ENCODE results near the gene RAB40C.

Gene RAB40C

GRCh38 chr16:671353-672131 is 81.7 kb downstream of the RAB40C start:
- no peak for FAIRE-seq

GRCh38 chr16:672371-672770 is 82.5 kb downstream of the RAB40C start:
- FAIRE-seq: no peak

- no peak for FAIRE-seq
Measured at GRCh38 chr16:672851-673250, 83.0 kb downstream of the RAB40C start.

GRCh38 chr16:673399-673991 is 83.6 kb downstream of the RAB40C start:
- FAIRE-seq: no peak

GRCh38 chr16:674214-674881 is 84.5 kb downstream of the RAB40C start:
- no peak for FAIRE-seq

- no peak for FAIRE-seq
Measured at GRCh38 chr16:674968-675883, 85.4 kb downstream of the RAB40C start, which contains the start of gene RHBDL1. TSS of gene RHBDL1 (plus strand) at chr16:675671. CDS start at chr16:675791, 120 bp downstream.

GRCh38 chr16:675884-676564 is 86.2 kb downstream of the RAB40C start:
- FAIRE-seq: no peak

- no peak for FAIRE-seq
Measured at GRCh38 chr16:676565-676902, 86.7 kb downstream of the RAB40C start.

- FAIRE-seq: no peak
Measured at GRCh38 chr16:676913-677312, 87.0 kb downstream of the RAB40C start.

GRCh38 chr16:677316-678190 is 87.7 kb downstream of the RAB40C start:
- no peak for FAIRE-seq

GRCh38 chr16:678209-678857 is 88.5 kb downstream of the RAB40C start:
- FAIRE-seq: no peak
